Activated CD8-positive, alpha-beta T cell treated with anti-CD3 and anti-CD28 coated beads for 36 hours (primary cell): ENCODE measurements around the gene EYS. TPM values are rescaled to one million over a fixed set of nuclear protein-coding genes. Genes with fewer than 3 reads are reported as not detected.

Experiments
- ATAC-seq: fragments of 200-7000 bp; cut with Tn5 transposase; one replicate; pipeline ENCODE4 v1.10.0; 2021; ENCODE audit warnings: mild to moderate bottlenecking, moderate library complexity
- CTCF ChIA-PET: fragments of 350-600 bp; sonication (Branson Sonifier 250); formaldehyde crosslinking; loops from one replicate; lab custom pipeline; 2021; ENCODE audit warnings: antibody characterized with exemption; lab: Charles Lee
- POLR2A ChIA-PET: fragments of 350-600 bp; sonication (Branson Sonifier 250); formaldehyde crosslinking; loops from one replicate; lab custom pipeline; 2021; ENCODE audit warnings: antibody characterized with exemption; lab: Charles Lee
- DNase-seq: peaks from one replicate; pipeline ENCODE4 v3.0.0-alpha.2; 2020
- H3K27ac Mint-ChIP-seq: one replicate; pipeline ENCODE4 v1.8.0; 2021; ENCODE audit warnings: mild to moderate bottlenecking, mixed read lengths
- H3K27me3 Mint-ChIP-seq: one replicate; pipeline ENCODE4 v1.8.0; 2021; ENCODE audit warnings: mixed read lengths
- H3K36me3 Mint-ChIP-seq: one replicate; pipeline ENCODE4 v1.8.0; 2021; ENCODE audit warnings: low read depth, mixed read lengths
- H3K4me1 Mint-ChIP-seq: one replicate; pipeline ENCODE4 v1.8.0; 2021; ENCODE audit warnings: low read depth, mixed read lengths
- H3K4me3 Mint-ChIP-seq: one replicate; pipeline ENCODE4 v1.8.0; 2021; ENCODE audit warnings: mild to moderate bottlenecking, moderate library complexity, mixed read lengths
- H3K9me3 Mint-ChIP-seq: one replicate; pipeline ENCODE4 v1.8.0; 2021; ENCODE audit warnings: mixed read lengths
- intact Hi-C: fragments of 100-400 bp; cut with micrococcal nuclease; formaldehyde crosslinking; loops from one replicate; pipeline ENCODE4 v1.10.0; 2022
- total RNA-seq, 2 experiments: library from RNA; stranded (reverse); gene quantifications; one replicate each; pipeline ENCODE4 v1.2.3, GENCODE V29; 2021
- TF ChIP-seq, protein P1 (sequence below): fragments of 200-600 bp; IDR thresholded peaks from one replicate; pipeline ENCODE4 v1.8.0; 2022; ENCODE audit warnings: antibody characterized with exemption, mild to moderate bottlenecking

The EYS gene
- total RNA-seq, 2 experiments from 2014 or later, result not detected

DNA sequence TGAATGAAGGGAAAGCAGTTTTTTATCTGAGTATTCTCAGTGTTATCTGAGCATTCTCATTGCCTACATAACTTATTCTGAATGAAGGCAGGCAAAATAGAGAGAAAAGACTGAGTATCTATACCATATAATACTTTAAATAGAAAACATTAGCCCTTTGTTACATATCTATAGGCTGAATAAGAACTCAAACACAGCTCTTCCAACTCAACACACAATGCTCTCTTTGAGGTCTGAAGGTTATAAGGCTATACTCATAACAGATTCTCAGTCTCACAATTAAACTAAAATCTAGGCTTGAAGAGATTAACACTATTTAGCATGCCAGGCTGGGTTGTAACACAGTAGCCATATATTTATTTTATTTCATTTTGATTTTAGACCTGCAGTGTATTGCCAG, 56.9 kb downstream of the EYS start:
- ChIA-PET CTCF (no interaction called here), POLR2A (no interaction called here)
- DNase-seq (no peak), ATAC-seq (no peak)
- Mint-ChIP-seq H3K4me1 (no peaks in the 10 kb centered on the region), H3K9me3 (peaks cover 24% of the 10 kb centered on the region), H3K36me3 (no peaks in the 10 kb centered on the region), H3K27me3 (no peaks in the 10 kb centered on the region), H3K27ac (no peak overlapping the region), H3K4me3 (no peak overlapping the region)
- intact Hi-C loops, result no loop called here
- TF ChIP-seq, protein P1, sequence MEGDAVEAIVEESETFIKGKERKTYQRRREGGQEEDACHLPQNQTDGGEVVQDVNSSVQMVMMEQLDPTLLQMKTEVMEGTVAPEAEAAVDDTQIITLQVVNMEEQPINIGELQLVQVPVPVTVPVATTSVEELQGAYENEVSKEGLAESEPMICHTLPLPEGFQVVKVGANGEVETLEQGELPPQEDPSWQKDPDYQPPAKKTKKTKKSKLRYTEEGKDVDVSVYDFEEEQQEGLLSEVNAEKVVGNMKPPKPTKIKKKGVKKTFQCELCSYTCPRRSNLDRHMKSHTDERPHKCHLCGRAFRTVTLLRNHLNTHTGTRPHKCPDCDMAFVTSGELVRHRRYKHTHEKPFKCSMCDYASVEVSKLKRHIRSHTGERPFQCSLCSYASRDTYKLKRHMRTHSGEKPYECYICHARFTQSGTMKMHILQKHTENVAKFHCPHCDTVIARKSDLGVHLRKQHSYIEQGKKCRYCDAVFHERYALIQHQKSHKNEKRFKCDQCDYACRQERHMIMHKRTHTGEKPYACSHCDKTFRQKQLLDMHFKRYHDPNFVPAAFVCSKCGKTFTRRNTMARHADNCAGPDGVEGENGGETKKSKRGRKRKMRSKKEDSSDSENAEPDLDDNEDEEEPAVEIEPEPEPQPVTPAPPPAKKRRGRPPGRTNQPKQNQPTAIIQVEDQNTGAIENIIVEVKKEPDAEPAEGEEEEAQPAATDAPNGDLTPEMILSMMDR, result no peak

DNA sequence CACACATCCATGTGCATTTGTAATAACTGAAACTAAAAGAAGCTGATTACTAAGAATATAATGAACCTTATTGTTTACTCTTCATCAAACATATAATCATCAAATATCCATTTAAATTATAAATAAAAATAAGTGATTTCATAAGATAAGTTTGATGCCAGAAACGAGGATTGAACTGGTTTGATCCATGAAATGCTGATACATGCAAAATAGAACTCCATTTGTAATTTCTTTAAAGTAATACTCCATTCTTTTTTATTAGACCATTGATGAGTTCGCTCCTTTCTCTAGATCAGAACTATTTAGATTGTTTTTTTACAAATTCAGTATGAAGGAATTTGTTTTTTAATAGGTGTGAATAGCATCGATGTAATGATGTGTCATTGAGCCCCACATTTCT, 57.6 kb downstream of the EYS start:
- H3K36me3 Mint-ChIP-seq, result no peaks in the 10 kb centered on the region
- H3K27me3 Mint-ChIP-seq, result no peaks in the 10 kb centered on the region
- H3K4me1 Mint-ChIP-seq, result no peaks in the 10 kb centered on the region
- ATAC-seq (no peak), DNase-seq (no peak)
- peaks cover 24% of the 10 kb centered on the region for H3K9me3 Mint-ChIP-seq
- no peak overlapping the region for H3K4me3 Mint-ChIP-seq
- ChIA-PET POLR2A (interaction anchor here (0.6 kb wide), 1 partner anchor 33 kb away, joined by 6 read pairs; no protein-coding TSS in a partner anchor), CTCF (no interaction called here)
- TF ChIP-seq, protein P1, result no peak
- intact Hi-C loops, result no loop called here
- no peak overlapping the region for H3K27ac Mint-ChIP-seq

DNA sequence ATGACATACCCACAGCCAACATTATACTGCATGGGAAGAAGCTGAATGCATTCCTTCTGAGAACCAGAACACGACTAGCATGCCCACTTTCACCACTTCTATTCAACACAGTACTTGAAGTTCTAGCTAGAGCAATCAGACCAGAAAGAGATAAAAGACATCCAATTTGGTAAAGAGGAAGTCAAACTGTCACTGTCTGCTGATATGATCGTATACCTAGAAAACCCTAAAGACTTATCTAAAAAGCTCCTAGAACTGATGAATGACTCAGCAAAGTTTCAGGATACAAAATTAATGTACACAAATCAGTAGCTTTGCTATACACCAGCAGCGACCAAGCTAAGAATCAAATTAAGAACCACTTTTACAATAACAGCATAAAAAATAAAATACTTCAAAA, 60.5 kb downstream of the EYS start:
- intact Hi-C loops, result no loop called here
- TF ChIP-seq, protein P1, result no peak
- Mint-ChIP-seq H3K4me3 (no peak overlapping the region), H3K9me3 (peaks cover 24% of the 10 kb centered on the region), H3K36me3 (no peaks in the 10 kb centered on the region), H3K27ac (no peak overlapping the region), H3K27me3 (no peaks in the 10 kb centered on the region), H3K4me1 (no peaks in the 10 kb centered on the region)
- POLR2A ChIA-PET, result no interaction called here
- CTCF ChIA-PET, result no interaction called here
- no peak for DNase-seq
- no peak for ATAC-seq

DNA sequence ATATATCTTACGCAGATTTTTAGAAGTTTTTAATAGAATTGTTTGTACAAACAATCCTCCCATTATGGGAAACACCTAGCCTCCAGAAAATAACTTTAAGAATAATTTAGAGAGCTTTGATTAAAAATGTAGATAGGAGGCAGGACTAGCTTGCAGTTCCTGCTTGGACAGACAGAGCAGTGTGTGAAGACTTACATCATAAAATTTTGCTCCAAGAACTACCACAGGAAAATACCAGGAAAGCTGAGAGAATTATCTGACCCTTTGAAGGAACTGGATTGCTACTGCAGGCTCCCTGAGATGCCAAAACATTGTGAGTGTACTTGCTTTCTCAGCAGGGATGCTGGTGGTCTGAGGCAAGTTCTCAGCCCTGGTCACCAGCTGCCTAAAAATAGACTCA, 64.2 kb downstream of the EYS start:
- Mint-ChIP-seq H3K27me3 (no peaks in the 10 kb centered on the region), H3K4me1 (no peaks in the 10 kb centered on the region)

DNA sequence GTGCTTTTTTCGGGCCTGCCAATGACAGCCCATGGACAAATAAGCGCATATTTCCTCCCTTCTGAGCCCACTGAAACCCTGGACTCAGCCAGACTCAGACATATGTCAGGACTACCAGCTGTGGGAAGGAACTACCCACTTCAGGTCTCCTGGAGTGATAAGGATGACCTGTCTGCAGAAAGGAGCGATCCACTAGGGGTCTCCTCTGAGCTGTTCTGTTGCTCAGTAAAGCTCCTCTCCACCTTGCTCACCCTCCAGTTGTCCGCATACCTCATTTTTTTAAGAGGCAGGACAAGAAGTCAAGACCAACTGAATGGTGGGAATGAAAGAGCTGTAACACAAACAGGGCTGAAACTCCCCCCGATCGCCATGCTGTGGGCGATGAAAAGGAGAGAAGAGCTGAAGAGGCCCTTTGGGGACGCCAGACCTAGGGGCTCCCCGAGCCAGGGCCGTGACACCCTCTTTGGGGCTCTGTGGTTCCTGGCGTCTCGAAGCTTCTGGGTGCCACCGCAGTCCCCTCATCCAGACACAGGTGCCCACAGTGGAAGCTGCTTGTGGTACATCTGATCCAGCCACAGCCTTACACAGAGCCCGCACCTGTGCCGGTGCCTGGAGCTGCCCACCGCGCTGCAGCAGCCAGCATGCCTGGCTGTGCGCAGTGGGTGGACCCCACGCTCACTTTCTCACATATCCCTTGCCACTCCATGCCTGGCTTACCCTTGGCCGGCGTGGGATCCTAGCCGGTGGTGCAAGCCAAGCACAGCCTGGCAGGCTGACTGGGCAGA, 68.8 kb downstream of the EYS start:
- no peaks in the 10 kb centered on the region for H3K4me1 Mint-ChIP-seq
- intact Hi-C loops, result no loop called here

More for the DNA sequence above, 64.2 kb downstream of the EYS start:
- DNase-seq, result no peak
- H3K4me3 Mint-ChIP-seq, result no peak overlapping the region
- peaks cover 20% of the 10 kb centered on the region for H3K9me3 Mint-ChIP-seq
- POLR2A ChIA-PET, result no interaction called here
- TF ChIP-seq, protein P1, result no peak
- intact Hi-C loops, result no loop called here
- no peaks in the 10 kb centered on the region for H3K36me3 Mint-ChIP-seq
- H3K27ac Mint-ChIP-seq, result no peak overlapping the region
- CTCF ChIA-PET, result no interaction called here
- no peak for ATAC-seq

More for the DNA sequence above, 68.8 kb downstream of the EYS start:
- H3K36me3 Mint-ChIP-seq, result no peaks in the 10 kb centered on the region
- H3K27ac Mint-ChIP-seq, result no peak overlapping the region
- no peaks in the 10 kb centered on the region for H3K27me3 Mint-ChIP-seq
- ChIA-PET POLR2A (no interaction called here), CTCF (no interaction called here)
- no peak overlapping the region for H3K4me3 Mint-ChIP-seq
- no peak for ATAC-seq
- TF ChIP-seq, protein P1, result no peak
- DNase-seq, result no peak
- no peaks in the 10 kb centered on the region for H3K9me3 Mint-ChIP-seq
